HEK293T (cell line): ENCODE data around the gene ALPI.

Experiments
- FOXM1 ChIP-seq: fragments of 450-650 bp; IDR thresholded peaks from 2 replicates; pipeline ENCODE4 v1.6.1; 2017; ENCODE audit warnings: mild to moderate bottlenecking, borderline replicate concordance
- L3MBTL2 ChIP-seq: fragments of 450-650 bp; conservative IDR thresholded peaks from 2 replicates; pipeline ENCODE4 v1.6.1; 2016; ENCODE audit warnings: mild to moderate bottlenecking
- SP1 ChIP-seq: fragments of 450-650 bp; IDR thresholded peaks from 2 replicates; pipeline ENCODE4 v1.6.1; 2017
- SUZ12 ChIP-seq: fragments of 450-650 bp; IDR thresholded peaks from 2 replicates; pipeline ENCODE4 v1.6.1; 2016; ENCODE audit warnings: mild to moderate bottlenecking

DNA sequence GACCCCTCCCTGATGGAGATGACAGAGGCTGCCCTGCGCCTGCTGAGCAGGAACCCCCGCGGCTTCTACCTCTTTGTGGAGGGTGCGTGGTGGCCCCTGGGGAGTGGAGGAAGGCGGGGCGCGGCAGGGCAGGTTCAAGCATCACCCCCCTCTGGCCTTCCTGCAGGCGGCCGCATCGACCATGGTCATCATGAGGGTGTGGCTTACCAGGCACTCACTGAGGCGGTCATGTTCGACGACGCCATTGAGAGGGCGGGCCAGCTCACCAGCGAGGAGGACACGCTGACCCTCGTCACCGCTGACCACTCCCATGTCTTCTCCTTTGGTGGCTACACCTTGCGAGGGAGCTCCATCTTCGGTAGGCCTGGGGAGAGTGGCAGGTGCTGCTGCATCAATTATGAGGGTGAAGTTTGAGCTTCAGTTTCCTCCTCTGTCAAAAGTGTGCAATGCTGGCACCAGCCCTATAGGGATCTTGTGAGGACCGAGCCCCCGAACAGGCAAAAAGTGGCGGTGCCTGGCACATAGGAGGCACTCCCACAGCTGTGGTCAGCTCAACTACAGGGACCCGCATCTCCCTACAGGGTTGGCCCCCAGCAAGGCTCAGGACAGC lies 2.2 kb downstream of the ALPI start:
- TF ChIP-seq L3MBTL2 (no peak), SUZ12 (no peak), FOXM1 (no peak), SP1 (no peak)
